ENCODE measurements around the gene GRB10. TPM values are rescaled to one million over a fixed set of nuclear protein-coding genes. Genes with fewer than 3 reads are reported as not detected.

Gene GRB10
- total and polyA plus RNA-seq, 2 of the 8 experiments (the other 6 are each of a cell fraction or from before 2014, with no cell fraction given): 35.7 to 97.0 TPM

- FAIRE-seq (no peak), DNase-seq (ENCODE audit: low read depth in 1 of 2, low spot score in 2 of 2) (no peak)
- Histone ChIP-seq H3K79me1 (ENCODE audit: low read depth, low read length) (no peaks in the 10 kb centered on the region), H3K4me3 (ENCODE audit: extremely low read depth in 1 of 4, insufficient read depth in 2 of 4, low read depth in 3 of 4, low read length in 4 of 4) (no peak overlapping the region), H3K9me3 (ENCODE audit: insufficient read depth in 2 of 2, low read depth in 1 of 2, low read length in 1 of 2) (no peaks in the 10 kb centered on the region), H4K5ac (ENCODE audit: insufficient read length, low read depth, low read length) (no peak overlapping the region), H4K91ac (replicated peaks; ENCODE audit: insufficient read length, low read length) (no peak overlapping the region), H3K23ac (ENCODE audit: insufficient read length) (no peak overlapping the region), H3K27me3 (replicated peaks in 1 of 4; ENCODE audit: control insufficient read depth in 3 of 4, extremely low read depth in 1 of 4, insufficient read depth in 3 of 4, low read length in 3 of 4) (no peaks in the 10 kb centered on the region), H2BK12ac (ENCODE audit: low read depth, low read length) (no peak overlapping the region), H3K56ac (replicated peaks; ENCODE audit: insufficient read length, low read depth, low read length) (no peak overlapping the region), H3K79me2 (ENCODE audit: control insufficient read depth in 1 of 2, insufficient read depth in 2 of 2, low read length in 2 of 2) (no peaks in the 10 kb centered on the region), H2BK20ac (ENCODE audit: low read length) (no peak overlapping the region), H2AK5ac (ENCODE audit: low read depth, low read length) (no peak overlapping the region), H3K18ac (ENCODE audit: extremely low read depth, low read length) (no peak overlapping the region), H4K20me1 (replicated peaks in 1 of 2; ENCODE audit: control insufficient read depth in 1 of 2, insufficient read depth in 2 of 2, low read length in 2 of 2) (peaks cover 0 to 2% of the 10 kb centered on the region in 2 experiments), H3K9ac (replicated peaks in 1 of 4; ENCODE audit: extremely low read depth in 1 of 4, low read depth in 3 of 4, low read length in 3 of 4) (no peak overlapping the region), H2BK5ac (ENCODE audit: low read depth, low read length) (no peak overlapping the region), H2BK15ac (ENCODE audit: low read length) (no peak overlapping the region), H3K27ac (ENCODE audit: low read depth, low read length) (no peak overlapping the region), H3K4ac (replicated peaks; ENCODE audit: insufficient read length, low read depth, low read length) (no peak overlapping the region), H3K23me2 (ENCODE audit: low read depth, low read length) (no peaks in the 10 kb centered on the region), H3K4me1 (replicated peaks in 1 of 4; ENCODE audit: control insufficient read depth in 3 of 4, insufficient read depth in 4 of 4, low read length in 3 of 4) (peaks cover 0 to 3% (median 1%) of the 10 kb centered on the region in 4 experiments; a peak in 4 of 7 replicates), H2BK120ac (replicated peaks; ENCODE audit: low read depth, low read length) (no peak overlapping the region), H2AFZ (ENCODE audit: low read length) (no peak overlapping the region), H3K4me2 (ENCODE audit: insufficient read depth in 1 of 2, low read depth in 2 of 2, low read length in 2 of 2) (no peak overlapping the region), H4K8ac (ENCODE audit: extremely low read depth, insufficient read depth, low read length) (no peak overlapping the region), H3K36me3 (ENCODE audit: control insufficient read depth in 2 of 4, insufficient read depth in 4 of 4, low read length in 3 of 4) (no peaks in the 10 kb centered on the region), H3K14ac (ENCODE audit: insufficient read length) (no peak overlapping the region)
- ChIA-PET POLR2A (ENCODE audit: partially characterized antibody) (no interaction called here), CTCF (ENCODE audit: partially characterized antibody) (interaction anchor here (0.7 to 3.2 kb wide), 5 partner anchors 18 to 603 kb away, joined by 3 to 9 read pairs (median 4); no protein-coding TSS in a partner anchor)
- TF ChIP-seq SRF (IDR thresholded peaks at IDR 0.05; ENCODE audit: low read depth, low read length) (no peak), FOSL1 (IDR thresholded peaks at IDR 0.05; ENCODE audit: insufficient read depth, low read depth, low read length) (no peak)
- WGBS, 2 experiments (ENCODE audit: extremely low coverage in 1 of 2, insufficient coverage in 1 of 2, insufficient read length in 1 of 2, insufficient replicate concordance in 2 of 2, low coverage in 1 of 2, low lambda C conversion rate in 2 of 2, missing lambda C conversion rate in 1 of 2): 88% methylated on average over 2 of the region's 2 CpGs; no CpG with 5 or more reads in 1 of the 2 experiments
These were observed 225.6 kb downstream of the GRB10 start for GRCh38 chr7:50557099-50557498.

Data from H1 (cell line).